Spleen (tissue), 7 donors: ENCODE results near the gene FRMD5.

Experiments used
- CTCF ChIP-seq, 11 experiments: fragments of 200-600 bp in 7 of 11; fragments of 450-650 bp in 4 of 11; sonication (generic) in 4 of 11; IDR thresholded peaks in 8 of 11; conservative IDR thresholded peaks in 3 of 11; 1 replicate in 7 of 11; 2 replicates in 4 of 11; pipeline versions ENCODE4 v1.4.0 to v1.8.0; 2016 to 2021; ENCODE audit warnings: antibody characterized with exemption in 11 of 11, inconsistent platforms in 4 of 11, mild to moderate bottlenecking in 1 of 11
- POLR2A ChIP-seq, 3 donors: fragments of 450-650 bp; IDR thresholded peaks; one replicate each; pipeline ENCODE4 v1.5.1; 2017; ENCODE audit warnings: antibody characterized with exemption in 3 of 3, mild to moderate bottlenecking in 1 of 3
- donor health status: DM: no; HTN: no; CAD: no; lungs with moderate emphysema.
- donor health status: DM: no; HTN: no; CAD: no.
- donor health status: DM: no; HTN: no; CAD: no.

GRCh38 chr15:43968551-43968950, 226.5 kb downstream of the FRMD5 start:
- TF ChIP-seq CTCF (IDR thresholded peaks at IDR 0.05 in 8 of 11, conservative IDR thresholded peaks at IDR 0.05 in 3 of 11): no peak
- no peak for TF ChIP-seq POLR2A (IDR thresholded peaks at IDR 0.05)
